Naive thymus-derived CD4-positive, alpha-beta T cell (primary cell): Measurements from ENCODE around the gene KCNJ11. TPM values are rescaled to one million over a fixed set of nuclear protein-coding genes. Genes with fewer than 3 reads are reported as not detected.

Experiments
- ATAC-seq: fragments of 150-1000 bp; cut with Tn5 transposase; 2 replicates; pipeline ENCODE4 v1.10.0; 2021; ENCODE audit warnings: mild to moderate bottlenecking, moderate library complexity
- CTCF ChIA-PET: fragments of 350-600 bp; sonication (Branson Sonifier 250); formaldehyde crosslinking; loops from one replicate; lab custom pipeline; 2021; ENCODE audit warnings: antibody characterized with exemption; lab: Charles Lee
- POLR2A ChIA-PET: fragments of 350-600 bp; sonication (Branson Sonifier 250); formaldehyde crosslinking; loops from one replicate; lab custom pipeline; 2021; ENCODE audit warnings: antibody characterized with exemption, inconsistent platforms; lab: Charles Lee
- DNase-seq, 9 donors: peaks; one replicate each; pipeline versions ENCODE4 v3.0.0 to v3.0.0-alpha.2; 2020 to 2022; ENCODE audit warnings: mixed read lengths in 1 of 9
- H3K27ac ChIP-seq: one replicate; pipeline ENCODE4 v1.7.0; 2013; ENCODE audit warnings: mild to moderate bottlenecking, low read depth, low read length, moderate library complexity
- H3K27me3 ChIP-seq, 2 donors: one replicate each; pipeline ENCODE4 v1.7.0; 2013; ENCODE audit warnings: low read length in 2 of 2, mild to moderate bottlenecking in 2 of 2, moderate library complexity in 2 of 2; ENCODE audit not compliant: control insufficient read depth in 2 of 2, insufficient read depth in 2 of 2
- H3K36me3 ChIP-seq, 3 experiments: 1 replicate in 2 of 3; 2 replicates in 1 of 3; pipeline ENCODE4 v1.7.0; 2013; ENCODE audit warnings: low read length in 3 of 3, mild to moderate bottlenecking in 3 of 3, moderate library complexity in 1 of 3; ENCODE audit not compliant: insufficient read depth in 3 of 3, control insufficient read depth in 2 of 3
- H3K4me1 ChIP-seq, 2 donors: one replicate each; pipeline ENCODE4 v1.7.0; 2013; ENCODE audit warnings: low read length in 2 of 2, mild to moderate bottlenecking in 2 of 2, moderate library complexity in 1 of 2; ENCODE audit not compliant: control insufficient read depth in 2 of 2, insufficient read depth in 2 of 2
- H3K4me3 ChIP-seq: 2 replicates; pipeline ENCODE4 v1.7.0; 2013; ENCODE audit warnings: mild to moderate bottlenecking, low read length
- H3K9me3 ChIP-seq, 3 experiments: 1 replicate in 2 of 3; 2 replicates in 1 of 3; pipeline ENCODE4 v1.7.0; 2013; ENCODE audit warnings: low read length in 3 of 3; ENCODE audit not compliant: control insufficient read depth in 2 of 3
- H3K27ac Mint-ChIP-seq, 9 donors: one replicate each; pipeline ENCODE4 v1.8.0; 2020 to 2022; ENCODE audit warnings: mixed read lengths in 9 of 9, mild to moderate bottlenecking in 8 of 9, moderate library complexity in 5 of 9, inconsistent platforms in 2 of 9
- H3K27me3 Mint-ChIP-seq, 5 donors: one replicate each; pipeline ENCODE4 v1.8.0; 2021 to 2022; ENCODE audit warnings: mixed read lengths in 5 of 5, mild to moderate bottlenecking in 1 of 5
- H3K36me3 Mint-ChIP-seq, 5 donors: one replicate each; pipeline ENCODE4 v1.8.0; 2020 to 2022; ENCODE audit warnings: mixed read lengths in 5 of 5, mild to moderate bottlenecking in 3 of 5, inconsistent platforms in 1 of 5
- H3K4me1 Mint-ChIP-seq, 7 donors: one replicate each; pipeline ENCODE4 v1.8.0; 2020 to 2022; ENCODE audit warnings: mixed read lengths in 7 of 7, mild to moderate bottlenecking in 3 of 7, inconsistent platforms in 1 of 7
- H3K4me3 Mint-ChIP-seq, 10 donors: one replicate each; pipeline ENCODE4 v1.8.0; 2020 to 2022; ENCODE audit warnings: mild to moderate bottlenecking in 10 of 10, mixed read lengths in 10 of 10, moderate library complexity in 6 of 10, inconsistent platforms in 2 of 10
- H3K9me3 Mint-ChIP-seq, 11 donors: one replicate each; pipeline ENCODE4 v1.8.0; 2020 to 2022; ENCODE audit warnings: mixed read lengths in 11 of 11, mild to moderate bottlenecking in 4 of 11, inconsistent platforms in 1 of 11, moderate library complexity in 1 of 11
- intact Hi-C, 2 donors: fragments of 100-400 bp; cut with micrococcal nuclease; formaldehyde crosslinking; loops; one replicate each; pipeline ENCODE4 v1.15.1; 2023
- polyA plus RNA-seq, 2 donors: library from polyadenylated mRNA; unstranded; fragments of 300-500 nt; fragmentation: Illumina TruSeq; gene quantifications; one replicate each; pipeline ENCODE4 v1.2.3, GENCODE V29; 2021
- total RNA-seq, 6 experiments: library from RNA in 5 of 6; stranded (reverse) in 5 of 6; gene quantifications; 1 replicate in 5 of 6; 2 replicates in 1 of 6; pipeline ENCODE4 v1.2.3 and lab custom pipeline; 2021 to 2026

KCNJ11 gene
- total and polyA plus RNA-seq, 7 experiments from 2014 or later: 0.24 to 1.4 (median 0.30) TPM; not detected in 4

DNA sequence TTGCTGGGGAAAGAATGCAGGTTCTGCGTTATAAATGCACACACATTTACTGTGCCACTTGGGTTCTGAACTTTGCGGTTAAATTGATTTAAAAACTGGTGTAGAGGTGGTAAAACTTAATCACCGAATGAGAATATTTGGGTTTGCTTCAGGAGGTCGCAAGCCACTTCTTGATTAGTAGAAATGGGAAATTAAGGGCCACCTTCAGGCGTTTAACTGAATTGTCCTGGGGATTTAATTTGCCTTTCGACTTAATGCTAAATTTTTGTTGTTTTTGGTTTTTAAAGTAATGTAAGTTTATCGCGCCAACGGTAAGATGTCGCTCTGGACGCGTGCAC, 37.3 kb downstream of the KCNJ11 start:
- intact Hi-C loops: loop anchor here (2.0 to 10.0 kb wide), 3 partner anchors 16 to 616 kb away; partner anchors contain the start of genes C11orf58 (in 1 of the 2) and RPS13 (in 1 of the 2)
- Histone ChIP-seq H3K9me3 (no peaks in the 10 kb centered on the region), H3K4me3 (peak overlapping the region; percentile 77), H3K27ac (peak overlapping the region; percentile 50), H3K36me3 (no peaks in the 10 kb centered on the region), H3K4me1 (peaks cover 10% of the 10 kb centered on the region in 2 donors), H3K27me3 (no peaks in the 10 kb centered on the region)
- peak overlapping the region; percentile 88 to 95 (median 90) for H3K4me3 Mint-ChIP-seq
- peaks cover 0 to 1% (median 0%) of the 10 kb centered on the region in 11 donors for H3K9me3 Mint-ChIP-seq
- ChIA-PET CTCF (no interaction called here), POLR2A (no interaction called here)
- peak overlapping the region; percentile 52 to 89 (median 75) for H3K27ac Mint-ChIP-seq
- H3K4me1 Mint-ChIP-seq: peaks cover 27 to 31% (median 29%) of the 10 kb centered on the region in 7 donors
- peaks cover 0 to 43% (median 0%) of the 10 kb centered on the region in 5 donors for H3K27me3 Mint-ChIP-seq
- DNase-seq (no peak), ATAC-seq (no peak)
- peaks cover 0 to 15% (median 0%) of the 10 kb centered on the region in 5 donors for H3K36me3 Mint-ChIP-seq

DNA sequence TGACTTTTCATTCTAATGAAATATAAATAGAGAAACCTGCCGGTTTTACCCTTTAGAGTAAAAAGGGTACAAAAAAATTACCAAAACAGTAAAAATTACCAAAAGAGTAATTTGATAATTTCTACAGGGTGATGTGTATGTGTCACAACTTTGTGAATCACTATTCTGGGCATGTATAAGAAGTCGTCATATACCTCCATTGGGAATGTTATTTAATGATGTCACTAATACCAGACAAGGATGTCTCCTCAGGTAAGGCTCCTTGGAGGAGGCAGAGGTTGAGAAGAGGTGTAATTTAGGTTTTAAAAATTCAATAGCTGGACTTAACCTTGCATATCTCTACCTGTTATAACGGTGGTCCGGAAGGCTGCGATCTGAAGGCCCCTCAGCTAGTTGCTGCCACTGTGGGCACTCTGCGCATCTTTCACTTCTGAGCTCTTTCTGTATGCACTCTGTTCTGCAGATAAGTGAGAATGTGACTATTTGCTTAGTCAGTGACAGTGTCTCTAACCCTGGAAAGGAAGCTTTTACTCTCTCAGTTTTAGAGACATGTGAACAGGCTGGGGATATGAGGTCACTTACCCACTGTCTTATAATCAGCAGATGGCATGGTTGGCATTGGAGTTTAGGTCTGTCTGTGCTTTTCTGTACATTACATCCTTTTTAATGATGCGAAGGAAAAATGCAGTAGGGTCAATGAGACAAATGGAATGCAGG, 37.8 kb downstream of the KCNJ11 start:
- Mint-ChIP-seq H3K27ac (peak overlapping the region in 6 of 9 donors; percentile 52 to 89 (median 76)), H3K9me3 (peaks cover 0 to 1% (median 0%) of the 10 kb centered on the region in 11 donors), H3K4me3 (peak overlapping the region; percentile 88 to 95 (median 90)), H3K36me3 (peaks cover 0 to 15% (median 0%) of the 10 kb centered on the region in 5 donors), H3K27me3 (peaks cover 0 to 43% (median 0%) of the 10 kb centered on the region in 5 donors), H3K4me1 (peaks cover 27 to 31% (median 29%) of the 10 kb centered on the region in 7 donors)
- no peaks in the 10 kb centered on the region for H3K9me3 ChIP-seq
- ChIA-PET POLR2A (interaction anchor here (1.2 kb wide), 1 partner anchor 273 kb away, joined by 3 read pairs; the partner anchor contains the start of gene RPS13), CTCF (no interaction called here)
- no peak overlapping the region for H3K27ac ChIP-seq
- DNase-seq: no peak
- H3K36me3 ChIP-seq: no peaks in the 10 kb centered on the region
- no peak overlapping the region for H3K4me3 ChIP-seq
- ATAC-seq: no peak
- H3K27me3 ChIP-seq: no peaks in the 10 kb centered on the region
- intact Hi-C loops: loop anchor here (2.0 to 10.0 kb wide), 3 partner anchors 16 to 616 kb away; partner anchors contain the start of genes C11orf58 (in 1 of the 2) and RPS13 (in 1 of the 2)
- H3K4me1 ChIP-seq: peaks cover 10% of the 10 kb centered on the region in 2 donors

DNA sequence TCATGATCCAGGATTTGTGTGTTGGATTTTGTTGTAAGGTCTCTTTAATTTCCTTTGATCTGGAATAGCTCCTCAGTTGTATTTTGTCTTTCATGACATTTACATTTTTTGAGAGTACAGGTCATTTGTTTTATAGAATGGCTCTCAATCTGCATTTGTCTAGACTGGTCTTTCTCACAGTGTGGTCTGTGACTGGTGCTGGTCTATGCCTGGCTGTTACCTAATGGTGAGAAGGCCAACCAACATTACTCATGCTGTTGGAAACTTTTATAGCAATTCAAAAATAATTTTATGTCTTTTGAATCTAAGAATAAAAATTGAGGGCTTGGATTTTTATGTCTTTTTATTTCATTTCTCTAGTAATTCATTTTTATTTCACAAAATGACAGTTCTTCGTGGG, 40.8 kb downstream of the KCNJ11 start:
- Mint-ChIP-seq H3K4me1 (peaks cover 12 to 19% (median 12%) of the 10 kb centered on the region in 7 donors), H3K36me3 (peaks cover 0 to 22% (median 7%) of the 10 kb centered on the region in 5 donors), H3K9me3 (no peaks in the 10 kb centered on the region), H3K4me3 (no peak overlapping the region), H3K27me3 (peaks cover 0 to 25% (median 0%) of the 10 kb centered on the region in 5 donors), H3K27ac (peak overlapping the region in 1 of 9 donors; percentile 36)
- peaks cover 3% of the 10 kb centered on the region in 2 donors for H3K4me1 ChIP-seq
- ChIA-PET CTCF (interaction anchor here (1.2 kb wide), 1 partner anchor 331 kb away, joined by 6 read pairs; no protein-coding TSS in a partner anchor), POLR2A (no interaction called here)
- H3K9me3 ChIP-seq: no peaks in the 10 kb centered on the region
- intact Hi-C loops: no loop called here
- H3K4me3 ChIP-seq: no peak overlapping the region
- no peak overlapping the region for H3K27ac ChIP-seq
- H3K36me3 ChIP-seq: peaks cover 0 to 6% (median 0%) of the 10 kb centered on the region in 3 experiments
- H3K27me3 ChIP-seq: no peaks in the 10 kb centered on the region
- ATAC-seq (no peak), DNase-seq (no peak)

- POLR2A ChIA-PET: no interaction called here
- CTCF ChIA-PET: no interaction called here
- H3K27ac Mint-ChIP-seq: no peak overlapping the region
These were observed 44.6 kb downstream of the KCNJ11 start for GRCh38 chr11:17343907-17344306.

DNA sequence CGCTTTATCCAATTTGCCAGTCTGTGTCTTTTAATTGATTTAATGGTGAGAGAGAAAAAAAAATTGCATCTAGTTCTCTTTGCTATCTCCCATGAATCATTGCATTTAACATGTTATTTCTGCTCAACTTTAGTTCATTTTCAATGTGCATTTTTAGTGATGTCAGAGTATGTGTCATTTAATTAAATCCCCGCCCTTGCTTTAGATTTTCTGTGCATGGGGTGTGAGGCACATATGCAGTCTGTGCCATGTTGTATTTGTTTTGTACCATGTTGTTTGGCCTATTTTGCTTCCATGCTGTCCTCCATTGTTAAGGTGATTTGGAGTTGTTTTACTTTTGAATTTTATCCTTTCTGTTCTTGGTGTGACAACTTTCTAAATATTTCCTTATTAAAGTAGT, 45.2 kb downstream of the KCNJ11 start:
- intact Hi-C loops: no loop called here
- peak overlapping the region in 1 of 9 donors; percentile 38 for H3K27ac Mint-ChIP-seq
- H3K36me3 Mint-ChIP-seq: peaks cover 0 to 26% (median 7%) of the 10 kb centered on the region in 5 donors
- DNase-seq (no peak), ATAC-seq (no peak)
- CTCF ChIA-PET: no interaction called here
- peaks cover 0 to 4% (median 0%) of the 10 kb centered on the region in 7 donors for H3K4me1 Mint-ChIP-seq
- Histone ChIP-seq H3K4me1 (no peaks in the 10 kb centered on the region), H3K27me3 (no peaks in the 10 kb centered on the region), H3K9me3 (no peaks in the 10 kb centered on the region), H3K27ac (no peak overlapping the region), H3K36me3 (peaks cover 0 to 6% (median 0%) of the 10 kb centered on the region in 3 experiments), H3K4me3 (no peak overlapping the region)
- no peaks in the 10 kb centered on the region for H3K27me3 Mint-ChIP-seq
- H3K9me3 Mint-ChIP-seq: no peaks in the 10 kb centered on the region
- POLR2A ChIA-PET: no interaction called here
- no peak overlapping the region for H3K4me3 Mint-ChIP-seq

More at GRCh38 chr11:17343907-17344306, 44.6 kb downstream of the KCNJ11 start:
- no peaks in the 10 kb centered on the region for H3K9me3 ChIP-seq
- H3K27me3 ChIP-seq: no peaks in the 10 kb centered on the region
- intact Hi-C loops: no loop called here
- no peak for DNase-seq
- H3K27me3 Mint-ChIP-seq: no peaks in the 10 kb centered on the region
- peaks cover 0 to 6% (median 0%) of the 10 kb centered on the region in 3 experiments for H3K36me3 ChIP-seq
- peaks cover 0 to 4% (median 0%) of the 10 kb centered on the region in 7 donors for H3K4me1 Mint-ChIP-seq
- H3K4me3 Mint-ChIP-seq: no peak overlapping the region
- H3K36me3 Mint-ChIP-seq: peaks cover 0 to 26% (median 7%) of the 10 kb centered on the region in 5 donors
- no peak for ATAC-seq
- H3K27ac ChIP-seq: no peak overlapping the region
- no peaks in the 10 kb centered on the region for H3K9me3 Mint-ChIP-seq
- H3K4me1 ChIP-seq: no peaks in the 10 kb centered on the region
- H3K4me3 ChIP-seq: no peak overlapping the region
